AG04449 (cell line): ENCODE results near the gene TRIM44.

ENCODE experiments used
- CTCF ChIA-PET: fragments of 350-600 bp; formaldehyde crosslinking; extraction: SDS; loops from one replicate; lab custom pipeline; 2021; ENCODE audit warnings: antibody characterized with exemption; lab: Yijun Ruan, JAX
- POLR2A ChIA-PET: fragments of 400-600, 350-600 bp; formaldehyde crosslinking; extraction: SDS; loops from one replicate; lab custom pipeline; 2020; ENCODE audit warnings: antibody characterized with exemption, inconsistent platforms; lab: Yijun Ruan, JAX
- DNase-seq: peaks from one replicate; pipeline ENCODE4 v3.0.0-alpha.2; 2010; ENCODE audit warnings: low read depth, low spot score
- H3K4me3 ChIP-seq: 2 replicates; pipeline ENCODE4 v1.5.1; 2011; ENCODE audit warnings: low read depth, mild to moderate bottlenecking, control low read depth, low read length
- TF ChIP-seq, protein P1 (sequence below): IDR thresholded peaks from one replicate; pipeline ENCODE4 v1.5.1; 2011; ENCODE audit warnings: mild to moderate bottlenecking, moderate library complexity, low read length, control low read depth, inconsistent platforms; ENCODE audit not compliant: insufficient read depth; ENCODE audit errors: missing control alignments

The TRIM44 gene

DNA sequence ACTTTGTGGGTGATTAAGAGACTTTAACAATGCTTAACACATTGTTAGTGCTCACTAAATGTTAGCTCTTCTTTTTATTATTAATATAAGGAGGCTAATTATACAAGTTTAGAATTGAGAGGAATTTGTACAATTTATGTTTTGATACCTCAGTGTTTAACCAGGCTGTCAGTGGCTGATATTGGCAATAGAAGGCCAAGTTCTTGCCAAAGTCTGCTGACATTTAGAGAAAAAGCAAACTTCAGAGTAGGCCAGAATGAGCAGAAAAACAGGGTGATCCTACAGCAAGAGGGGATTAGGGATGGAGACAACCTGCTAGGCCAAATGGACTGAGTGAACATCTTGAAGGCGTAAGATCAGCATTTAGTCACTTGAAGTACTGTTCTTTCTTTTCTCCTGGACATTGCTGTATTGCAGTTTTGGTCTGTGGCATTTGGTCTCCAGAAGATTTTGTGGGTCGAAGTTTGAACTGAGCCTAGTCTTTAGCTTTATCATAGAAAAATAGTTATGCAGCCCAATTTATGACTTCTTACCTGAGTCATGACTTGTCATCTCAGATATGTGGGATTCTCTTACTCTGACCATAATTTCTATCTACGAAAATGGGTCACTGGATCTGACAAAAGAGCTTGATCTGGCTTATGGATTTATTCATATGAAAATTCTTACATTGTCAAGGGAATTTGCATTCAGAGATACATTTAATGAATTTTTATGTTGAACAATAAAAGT, 9.0 kb downstream of the TRIM44 start:
- no peak for DNase-seq
- ChIA-PET CTCF (interaction anchor here (1.0 to 1.4 kb wide), 4 partner anchors 150 to 589 kb away, joined by 3 to 4 read pairs (median 3); no protein-coding TSS in a partner anchor), POLR2A (no interaction called here)
- TF ChIP-seq, protein P1, sequence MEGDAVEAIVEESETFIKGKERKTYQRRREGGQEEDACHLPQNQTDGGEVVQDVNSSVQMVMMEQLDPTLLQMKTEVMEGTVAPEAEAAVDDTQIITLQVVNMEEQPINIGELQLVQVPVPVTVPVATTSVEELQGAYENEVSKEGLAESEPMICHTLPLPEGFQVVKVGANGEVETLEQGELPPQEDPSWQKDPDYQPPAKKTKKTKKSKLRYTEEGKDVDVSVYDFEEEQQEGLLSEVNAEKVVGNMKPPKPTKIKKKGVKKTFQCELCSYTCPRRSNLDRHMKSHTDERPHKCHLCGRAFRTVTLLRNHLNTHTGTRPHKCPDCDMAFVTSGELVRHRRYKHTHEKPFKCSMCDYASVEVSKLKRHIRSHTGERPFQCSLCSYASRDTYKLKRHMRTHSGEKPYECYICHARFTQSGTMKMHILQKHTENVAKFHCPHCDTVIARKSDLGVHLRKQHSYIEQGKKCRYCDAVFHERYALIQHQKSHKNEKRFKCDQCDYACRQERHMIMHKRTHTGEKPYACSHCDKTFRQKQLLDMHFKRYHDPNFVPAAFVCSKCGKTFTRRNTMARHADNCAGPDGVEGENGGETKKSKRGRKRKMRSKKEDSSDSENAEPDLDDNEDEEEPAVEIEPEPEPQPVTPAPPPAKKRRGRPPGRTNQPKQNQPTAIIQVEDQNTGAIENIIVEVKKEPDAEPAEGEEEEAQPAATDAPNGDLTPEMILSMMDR: no peak
- H3K4me3 ChIP-seq: no peak overlapping the region

DNA sequence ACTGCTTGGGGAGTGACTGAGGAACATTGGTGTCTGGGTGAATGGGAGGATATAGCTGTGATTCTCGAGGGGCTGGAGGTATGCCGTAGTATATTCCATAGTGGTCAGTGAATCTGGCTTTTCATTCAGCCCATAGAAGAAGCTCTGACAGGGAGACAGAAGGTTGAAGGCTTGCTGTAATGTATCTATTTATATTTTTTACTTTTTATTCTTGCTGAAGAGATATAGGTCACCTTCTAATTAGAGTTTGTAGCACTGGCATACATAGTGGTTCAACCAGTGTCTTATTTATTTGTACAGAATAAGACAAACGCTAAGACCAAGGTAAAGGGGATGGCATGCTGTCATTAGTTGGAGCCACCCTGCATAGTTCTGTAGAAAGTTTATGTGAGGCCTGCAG, 10.0 kb downstream of the TRIM44 start:
- ChIA-PET POLR2A (no interaction called here), CTCF (interaction anchor here (1.3 to 1.4 kb wide), 2 partner anchors 149 to 586 kb away, joined by 3 read pairs; no protein-coding TSS in a partner anchor)
- no peak for DNase-seq
- H3K4me3 ChIP-seq: no peak overlapping the region
- TF ChIP-seq, protein P1: no peak

DNA sequence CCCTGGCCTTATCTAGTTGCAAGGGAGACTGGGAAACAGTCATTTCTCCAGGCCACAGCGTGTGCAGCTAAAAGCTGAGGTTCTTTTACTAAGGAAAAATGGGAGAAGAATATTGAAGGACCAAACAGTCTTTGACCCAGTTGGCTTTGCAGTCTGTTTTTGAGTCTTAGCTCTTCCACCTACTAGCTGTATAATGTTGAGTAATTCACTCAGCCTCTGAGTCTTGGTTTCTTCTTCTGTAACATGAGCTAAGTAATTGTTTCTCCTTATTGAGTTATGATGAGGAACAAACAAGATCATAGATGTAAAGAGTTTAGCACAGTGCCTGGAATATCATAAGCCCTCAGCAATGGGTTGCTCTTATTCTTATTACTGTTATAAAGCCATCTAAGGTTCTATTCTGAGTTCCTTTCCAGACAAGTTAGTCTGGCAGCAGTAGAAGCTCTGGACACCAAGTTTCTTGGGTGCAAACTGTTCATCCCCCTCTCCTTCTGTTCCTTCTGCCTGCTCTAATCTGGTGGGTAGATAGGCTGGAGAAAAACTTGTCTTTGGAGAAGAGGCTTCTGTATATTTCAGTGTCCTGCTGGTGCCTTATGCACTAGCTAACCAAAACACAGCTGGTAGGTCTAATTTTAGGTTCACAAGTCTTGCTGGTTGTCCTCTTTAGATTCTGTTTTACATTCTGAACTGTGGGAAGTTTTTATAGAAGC, 13.5 kb downstream of the TRIM44 start:
- POLR2A ChIA-PET: interaction anchor here (1.0 kb wide), 1 partner anchor 13 kb away, joined by 3 read pairs; the partner anchor contains the start of gene TRIM44
- no peak overlapping the region for H3K4me3 ChIP-seq
- no peak for DNase-seq
- CTCF ChIA-PET: no interaction called here
- TF ChIP-seq, protein P1: no peak

DNA sequence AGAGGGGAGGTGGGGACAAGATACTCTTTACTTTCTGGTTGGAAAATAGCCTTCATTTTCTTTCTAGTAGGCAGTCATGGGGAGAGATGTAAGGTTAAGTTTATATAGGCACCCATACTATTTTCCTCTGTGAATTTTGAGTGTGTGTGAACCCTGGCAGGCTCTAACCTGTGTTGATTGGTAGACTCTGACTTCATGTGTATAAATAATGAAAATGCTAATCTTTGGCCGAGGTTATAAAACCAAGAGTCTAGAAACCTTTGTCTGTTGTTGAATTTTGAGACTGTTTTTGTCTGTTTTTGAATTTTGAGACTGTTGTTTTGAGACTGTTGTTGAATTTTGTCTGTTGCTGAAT, 14.0 kb downstream of the TRIM44 start:
- TF ChIP-seq, protein P1: no peak

DNA sequence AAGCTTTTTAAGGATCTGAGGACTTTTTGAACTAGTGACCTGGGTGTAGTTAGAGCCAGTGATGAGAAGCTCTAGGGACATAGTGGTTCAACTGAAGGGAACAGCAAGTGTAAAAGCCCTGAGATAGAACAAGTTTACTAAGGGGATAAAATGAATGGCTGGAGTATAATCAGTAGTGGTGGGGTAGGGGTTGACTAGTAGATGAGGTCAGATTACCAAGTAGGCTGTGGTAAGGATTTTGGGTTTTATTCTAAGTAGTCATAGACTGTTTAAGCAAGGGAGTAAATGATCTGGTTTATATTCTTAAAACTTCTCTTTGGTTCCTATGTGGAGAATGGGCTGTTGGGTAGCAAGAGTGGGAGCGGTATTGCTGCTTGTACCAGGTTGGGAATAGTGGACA, 15.3 kb downstream of the TRIM44 start:
- TF ChIP-seq, protein P1: no peak
- DNase-seq: no peak
- POLR2A ChIA-PET: no interaction called here
- CTCF ChIA-PET: interaction anchor here (0.7 to 1.4 kb wide), 2 partner anchors 13 to 144 kb away, joined by 3 read pairs; no protein-coding TSS in a partner anchor
- no peak overlapping the region for H3K4me3 ChIP-seq

More for the DNA sequence above, 14.0 kb downstream of the TRIM44 start:
- no peak for DNase-seq
- H3K4me3 ChIP-seq: no peak overlapping the region
- CTCF ChIA-PET: no interaction called here
- POLR2A ChIA-PET: interaction anchor here (1.0 kb wide), 1 partner anchor 14 kb away, joined by 3 read pairs; the partner anchor contains the start of gene TRIM44

DNA sequence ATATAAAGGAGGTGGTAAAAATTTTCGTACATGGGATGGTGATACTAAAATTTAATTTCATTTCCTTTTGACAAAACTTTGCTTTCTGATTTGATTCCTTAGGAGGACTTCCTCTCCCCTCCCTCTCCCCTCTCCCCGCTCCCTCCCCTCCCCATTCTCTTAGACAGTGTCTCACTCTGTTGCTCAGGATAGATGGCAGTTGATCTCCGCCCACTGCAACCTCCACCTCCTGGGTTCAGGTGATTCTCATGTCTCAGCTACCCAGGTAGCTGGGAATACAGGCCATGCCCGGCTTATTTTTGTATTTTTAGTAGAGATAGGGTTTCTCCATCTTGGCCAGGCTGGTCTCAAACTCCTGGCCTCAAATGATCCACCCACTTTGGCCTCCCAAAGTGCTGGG, 15.9 kb downstream of the TRIM44 start:
- DNase-seq: no peak
- CTCF ChIA-PET: no interaction called here
- TF ChIP-seq, protein P1: no peak

More for the DNA sequence above, 15.9 kb downstream of the TRIM44 start:
- POLR2A ChIA-PET: no interaction called here
- H3K4me3 ChIP-seq: no peak overlapping the region
